Activated CD8-positive, alpha-beta T cell treated with anti-CD3 and anti-CD28 coated beads for 36 hours (primary cell): ENCODE measurements around the gene MARCHF9. TPM values are rescaled to one million over a fixed set of nuclear protein-coding genes. Genes with fewer than 3 reads are reported as not detected.

Source experiments
- ATAC-seq: fragments of 200-7000 bp; cut with Tn5 transposase; one replicate; pipeline ENCODE4 v1.10.0; 2021; ENCODE audit warnings: mild to moderate bottlenecking, moderate library complexity
- CTCF ChIA-PET: fragments of 350-600 bp; sonication (Branson Sonifier 250); formaldehyde crosslinking; loops from one replicate; lab custom pipeline; 2021; ENCODE audit warnings: antibody characterized with exemption; lab: Charles Lee
- POLR2A ChIA-PET: fragments of 350-600 bp; sonication (Branson Sonifier 250); formaldehyde crosslinking; loops from one replicate; lab custom pipeline; 2021; ENCODE audit warnings: antibody characterized with exemption; lab: Charles Lee
- DNase-seq: peaks from one replicate; pipeline ENCODE4 v3.0.0-alpha.2; 2020
- H3K27ac Mint-ChIP-seq: one replicate; pipeline ENCODE4 v1.8.0; 2021; ENCODE audit warnings: mild to moderate bottlenecking, mixed read lengths
- H3K27me3 Mint-ChIP-seq: one replicate; pipeline ENCODE4 v1.8.0; 2021; ENCODE audit warnings: mixed read lengths
- H3K36me3 Mint-ChIP-seq: one replicate; pipeline ENCODE4 v1.8.0; 2021; ENCODE audit warnings: low read depth, mixed read lengths
- H3K4me1 Mint-ChIP-seq: one replicate; pipeline ENCODE4 v1.8.0; 2021; ENCODE audit warnings: low read depth, mixed read lengths
- H3K4me3 Mint-ChIP-seq: one replicate; pipeline ENCODE4 v1.8.0; 2021; ENCODE audit warnings: mild to moderate bottlenecking, moderate library complexity, mixed read lengths
- H3K9me3 Mint-ChIP-seq: one replicate; pipeline ENCODE4 v1.8.0; 2021; ENCODE audit warnings: mixed read lengths
- intact Hi-C: fragments of 100-400 bp; cut with micrococcal nuclease; formaldehyde crosslinking; loops from one replicate; pipeline ENCODE4 v1.10.0; 2022
- total RNA-seq, 2 experiments: library from RNA; stranded (reverse); gene quantifications; one replicate each; pipeline ENCODE4 v1.2.3, GENCODE V29; 2021
- TF ChIP-seq, protein P1 (sequence below): fragments of 200-600 bp; IDR thresholded peaks from one replicate; pipeline ENCODE4 v1.8.0; 2022; ENCODE audit warnings: antibody characterized with exemption, mild to moderate bottlenecking

The MARCHF9 gene
- total RNA-seq, 2 experiments from 2014 or later = 23.4 to 24.3 TPM

DNA sequence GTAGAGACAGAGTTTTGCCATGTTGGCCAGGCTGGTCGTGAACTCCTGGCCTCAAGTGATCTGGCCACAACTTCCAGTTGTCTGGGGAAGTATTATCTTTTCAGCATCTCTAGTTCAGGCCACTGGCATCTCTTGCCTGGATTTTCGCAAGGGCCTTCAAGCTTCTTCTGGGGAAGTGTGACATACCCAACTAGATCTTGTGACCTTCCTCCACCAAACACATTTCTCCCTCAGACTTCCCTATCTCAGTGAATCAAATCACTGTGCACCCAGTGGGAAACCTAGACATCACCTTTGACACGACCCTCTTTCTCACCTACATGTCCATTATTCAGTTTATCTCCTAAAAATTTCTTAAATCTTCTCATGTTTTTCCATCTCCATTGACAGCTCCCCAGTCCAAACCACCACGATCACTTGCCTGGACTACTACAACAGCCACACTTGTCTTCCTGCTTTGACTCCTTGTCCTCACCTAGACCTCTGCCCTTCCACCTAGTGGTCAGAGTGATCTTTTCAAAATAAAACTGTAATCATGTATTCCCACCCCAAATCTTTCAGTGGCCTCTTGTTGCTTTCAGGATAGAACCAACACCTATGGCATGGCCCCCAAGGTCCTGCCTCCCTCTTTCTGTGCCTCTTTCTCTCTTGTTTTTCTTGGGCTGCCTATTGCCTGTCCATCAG lies 20.8 kb downstream of the MARCHF9 start:
- no peak overlapping the region for H3K27ac Mint-ChIP-seq
- POLR2A ChIA-PET = interaction anchor here (1.3 kb wide), 1 partner anchor 11 kb away, joined by 3 read pairs; no protein-coding TSS in a partner anchor

DNA sequence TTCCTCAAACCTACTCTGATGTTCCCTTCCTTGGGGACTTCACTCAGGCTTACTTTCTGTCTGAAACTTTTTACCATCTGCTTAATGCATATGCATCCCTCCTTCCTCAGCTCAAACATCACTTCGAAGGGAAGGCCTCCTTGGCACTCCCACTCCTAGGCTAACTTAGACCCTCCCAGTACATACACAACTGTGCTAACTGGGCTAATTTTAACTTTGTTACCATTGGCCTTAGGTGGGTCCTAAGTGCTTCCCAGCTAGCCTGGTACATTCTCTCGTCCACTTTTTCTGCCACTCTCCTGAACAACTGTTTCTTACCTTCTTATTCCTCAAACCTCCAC lies 21.3 kb downstream of the MARCHF9 start:
- Mint-ChIP-seq H3K27me3 (no peaks in the 10 kb centered on the region), H3K27ac (no peak overlapping the region), H3K4me1 (peaks cover 10% of the 10 kb centered on the region), H3K9me3 (no peaks in the 10 kb centered on the region), H3K36me3 (peaks cover 8% of the 10 kb centered on the region), H3K4me3 (no peak overlapping the region)
- intact Hi-C loops = no loop called here
- ChIA-PET POLR2A (no interaction called here), CTCF (interaction anchor here (13.4 kb wide), 1 partner anchor 13 kb away, joined by 122 read pairs; the partner anchor contains the start of gene CYP27B1)
- ATAC-seq (no peak), DNase-seq (no peak)
- TF ChIP-seq, protein P1, sequence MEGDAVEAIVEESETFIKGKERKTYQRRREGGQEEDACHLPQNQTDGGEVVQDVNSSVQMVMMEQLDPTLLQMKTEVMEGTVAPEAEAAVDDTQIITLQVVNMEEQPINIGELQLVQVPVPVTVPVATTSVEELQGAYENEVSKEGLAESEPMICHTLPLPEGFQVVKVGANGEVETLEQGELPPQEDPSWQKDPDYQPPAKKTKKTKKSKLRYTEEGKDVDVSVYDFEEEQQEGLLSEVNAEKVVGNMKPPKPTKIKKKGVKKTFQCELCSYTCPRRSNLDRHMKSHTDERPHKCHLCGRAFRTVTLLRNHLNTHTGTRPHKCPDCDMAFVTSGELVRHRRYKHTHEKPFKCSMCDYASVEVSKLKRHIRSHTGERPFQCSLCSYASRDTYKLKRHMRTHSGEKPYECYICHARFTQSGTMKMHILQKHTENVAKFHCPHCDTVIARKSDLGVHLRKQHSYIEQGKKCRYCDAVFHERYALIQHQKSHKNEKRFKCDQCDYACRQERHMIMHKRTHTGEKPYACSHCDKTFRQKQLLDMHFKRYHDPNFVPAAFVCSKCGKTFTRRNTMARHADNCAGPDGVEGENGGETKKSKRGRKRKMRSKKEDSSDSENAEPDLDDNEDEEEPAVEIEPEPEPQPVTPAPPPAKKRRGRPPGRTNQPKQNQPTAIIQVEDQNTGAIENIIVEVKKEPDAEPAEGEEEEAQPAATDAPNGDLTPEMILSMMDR = no peak

More for the DNA sequence above, 20.8 kb downstream of the MARCHF9 start:
- Mint-ChIP-seq H3K36me3 (peaks cover 9% of the 10 kb centered on the region), H3K4me1 (peaks cover 13% of the 10 kb centered on the region), H3K27me3 (no peaks in the 10 kb centered on the region), H3K9me3 (no peaks in the 10 kb centered on the region), H3K4me3 (no peak overlapping the region)
- DNase-seq = no peak
- intact Hi-C loops = no loop called here
- TF ChIP-seq, protein P1 = no peak
- no peak for ATAC-seq
- CTCF ChIA-PET = interaction anchor here (0.9 to 13.4 kb wide), 3 partner anchors 12 to 47 kb away, joined by 3 to 122 read pairs (median 3); partner anchors contain the start of gene CYP27B1

DNA sequence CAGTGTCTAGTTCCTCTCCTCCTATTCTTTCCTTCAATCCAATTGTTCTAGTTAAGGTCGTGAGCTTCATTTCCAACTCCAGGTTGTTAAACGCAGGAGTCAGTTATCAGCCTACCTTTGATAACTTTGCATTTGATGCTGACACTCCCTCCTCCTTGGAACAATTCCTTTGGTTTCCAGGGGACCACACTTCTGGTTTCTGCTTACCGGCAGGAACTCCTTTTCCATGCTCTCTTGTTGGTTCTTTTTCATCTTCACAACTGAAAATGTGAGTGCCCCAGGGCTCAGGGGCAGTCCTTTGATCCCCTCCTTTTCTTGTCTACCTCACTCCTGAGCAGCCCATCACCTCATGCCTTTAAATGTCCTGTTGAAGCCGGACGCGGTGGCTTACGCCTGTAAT lies 22.5 kb downstream of the MARCHF9 start:
- H3K4me1 Mint-ChIP-seq = peaks cover 17% of the 10 kb centered on the region
- intact Hi-C loops = no loop called here

GRCh38 chr12:57777911-57778310 lies 23.0 kb downstream of the MARCHF9 start:
- TF ChIP-seq, protein P1 = no peak
- Mint-ChIP-seq H3K27ac (no peak overlapping the region), H3K4me3 (no peak overlapping the region), H3K36me3 (peaks cover 8% of the 10 kb centered on the region), H3K27me3 (no peaks in the 10 kb centered on the region), H3K9me3 (no peaks in the 10 kb centered on the region), H3K4me1 (peaks cover 21% of the 10 kb centered on the region)
- DNase-seq (no peak), ATAC-seq (no peak)
- intact Hi-C loops = no loop called here
- ChIA-PET CTCF (interaction anchor here (0.7 to 13.4 kb wide), 2 partner anchors 14 to 22 kb away, joined by 3 to 122 read pairs; partner anchors contain the start of gene CYP27B1), POLR2A (interaction anchor here (1.2 kb wide), 1 partner anchor 13 kb away, joined by 4 read pairs; no protein-coding TSS in a partner anchor)

More for the DNA sequence above, 22.5 kb downstream of the MARCHF9 start:
- DNase-seq (no peak), ATAC-seq (no peak)
- no peaks in the 10 kb centered on the region for H3K27me3 Mint-ChIP-seq
- ChIA-PET POLR2A (no interaction called here), CTCF (interaction anchor here (13.4 kb wide), 1 partner anchor 14 kb away, joined by 122 read pairs; the partner anchor contains the start of gene CYP27B1)
- no peak overlapping the region for H3K4me3 Mint-ChIP-seq
- H3K27ac Mint-ChIP-seq = no peak overlapping the region
- no peaks in the 10 kb centered on the region for H3K9me3 Mint-ChIP-seq
- H3K36me3 Mint-ChIP-seq = peaks cover 5% of the 10 kb centered on the region
- TF ChIP-seq, protein P1 = no peak

GRCh38 chr12:57779736-57780135 lies 24.8 kb downstream of the MARCHF9 start:
- ChIA-PET CTCF (interaction anchor here (0.5 to 13.4 kb wide), 3 partner anchors 16 to 124 kb away, joined by 3 to 122 read pairs (median 6); partner anchors contain the start of gene CYP27B1), POLR2A (interaction anchor here (0.8 kb wide), 1 partner anchor 13 kb away, joined by 3 read pairs; the partner anchor contains the start of gene CYP27B1)
- Mint-ChIP-seq H3K4me1 (peaks cover 28% of the 10 kb centered on the region), H3K27me3 (no peaks in the 10 kb centered on the region), H3K4me3 (no peak overlapping the region), H3K36me3 (peaks cover 16% of the 10 kb centered on the region), H3K9me3 (no peaks in the 10 kb centered on the region), H3K27ac (no peak overlapping the region)
- TF ChIP-seq, protein P1 = no peak
- DNase-seq (no peak), ATAC-seq (no peak)
- intact Hi-C loops = loop anchor here (5.0 kb wide), 1 partner anchor 128 kb away; no protein-coding TSS in a partner anchor
